ENCODE measurements around the gene PCDHGB1. TPM values are rescaled to one million over a fixed set of nuclear protein-coding genes. Genes with fewer than 3 reads are reported as not detected.
"Not testable (repeated sequence)": the region's sequence is repeated elsewhere in the genome, so short reads cannot be mapped to it uniquely, and the experiment has no call there.

Gene PCDHGB1
- polyA plus RNA-seq (2011; rRNA removed) (3.2 TPM in 2 replicates), polyA minus RNA-seq (2011; rRNA and poly(A)+ RNA removed) (7.7 and 9.1 TPM in 2 replicates)

GRCh38 chr5:141349917-141350619 lies at the start of gene PCDHGB1:
Gene PCDHGB1, plus strand, starts transcription at chr5:141350099. Its CDS starts 162 bp downstream, at chr5:141350261.
- peaks cover 43% of the 10 kb centered on the region for H3K9me3 ChIP-seq (ENCODE audit: control insufficient read depth, insufficient read depth, low read length)
- POLR2A ChIA-PET = interaction anchor here (0.6 kb wide), 1 partner anchor 33 kb away, joined by 3 read pairs; no protein-coding TSS in a partner anchor
- TF ChIP-seq CTCF (IDR thresholded peaks at IDR 0.05; ENCODE audit: low read depth, low read length) = peak; percentile 54
- CTCF ChIA-PET = interaction anchor here (0.9 to 5.8 kb wide), 13 partner anchors 12 to 217 kb away, joined by 3 to 46 read pairs (median 7); partner anchors contain the start of genes PCDHGA1, PCDHGA10, PCDHGA2 and PCDHGA7
- peak within 1 kb of the TSS; percentile 46 for H3K4me3 ChIP-seq (ENCODE audit: low read depth, low read length)
- DNase-seq (ENCODE audit: low read depth, low spot score) = no peak
- peaks cover 2% of the 10 kb centered on the region for H3K27me3 ChIP-seq (ENCODE audit: control insufficient read depth, insufficient read depth, low read length)
- no peak within 1 kb of the TSS for H3K27ac ChIP-seq (ENCODE audit: low read depth, low read length)

GRCh38 chr5:141303756-141304155 lies 46.1 kb upstream of the PCDHGB1 start, which contains the start of gene SLC25A2:
Gene SLC25A2, minus strand, starts transcription at chr5:141304049. Its CDS starts 184 bp downstream, at chr5:141303865.
- TF ChIP-seq CTCF (IDR thresholded peaks at IDR 0.05; ENCODE audit: low read depth, low read length) = no peak
- Histone ChIP-seq H3K4me3 (ENCODE audit: low read depth, low read length) (no peak within 1 kb of the TSS), H3K9me3 (ENCODE audit: control insufficient read depth, insufficient read depth, low read length) (peaks cover 46% of the 10 kb centered on the region), H3K27me3 (ENCODE audit: control insufficient read depth, insufficient read depth, low read length) (no peaks in the 10 kb centered on the region), H3K27ac (ENCODE audit: low read depth, low read length) (no peak within 1 kb of the TSS)
- CTCF ChIA-PET = no interaction called here
- POLR2A ChIA-PET = no interaction called here
- DNase-seq (ENCODE audit: low read depth, low spot score) = no peak

- DNase-seq (ENCODE audit: low read depth, low spot score) = no peak
- Histone ChIP-seq H3K4me3 (ENCODE audit: low read depth, low read length) (no peak overlapping the region), H3K27me3 (ENCODE audit: control insufficient read depth, insufficient read depth, low read length) (no peaks in the 10 kb centered on the region), H3K9me3 (ENCODE audit: control insufficient read depth, insufficient read depth, low read length) (peaks cover 43% of the 10 kb centered on the region), H3K27ac (ENCODE audit: low read depth, low read length) (no peak overlapping the region)
- POLR2A ChIA-PET = no interaction called here
- TF ChIP-seq CTCF (IDR thresholded peaks at IDR 0.05; ENCODE audit: low read depth, low read length) = no peak
- CTCF ChIA-PET = interaction anchor here (1.2 to 1.3 kb wide), 2 partner anchors 13 to 257 kb away, joined by 4 read pairs; no protein-coding TSS in a partner anchor
Observed at GRCh38 chr5:141306630-141307029, 43.3 kb upstream of the PCDHGB1 start.

- Histone ChIP-seq H3K9me3 (ENCODE audit: control insufficient read depth, insufficient read depth, low read length) (peaks cover 40% of the 10 kb centered on the region), H3K4me3 (ENCODE audit: low read depth, low read length) (no peak overlapping the region), H3K27me3 (ENCODE audit: control insufficient read depth, insufficient read depth, low read length) (no peaks in the 10 kb centered on the region), H3K27ac (ENCODE audit: low read depth, low read length) (no peak overlapping the region)
- CTCF ChIA-PET = no interaction called here
- DNase-seq (ENCODE audit: low read depth, low spot score) = no peak
- POLR2A ChIA-PET = no interaction called here
- TF ChIP-seq CTCF (IDR thresholded peaks at IDR 0.05; ENCODE audit: low read depth, low read length) = no peak
Observed at GRCh38 chr5:141313711-141314110, 36.2 kb upstream of the PCDHGB1 start.

GRCh38 chr5:141316963-141317362 lies 32.9 kb upstream of the PCDHGB1 start:
- peaks cover 59% of the 10 kb centered on the region for H3K9me3 ChIP-seq (ENCODE audit: control insufficient read depth, insufficient read depth, low read length)
- DNase-seq (ENCODE audit: low read depth, low spot score); POLR2A ChIA-PET; H3K27me3 ChIP-seq (ENCODE audit: control insufficient read depth, insufficient read depth, low read length); H3K4me3 ChIP-seq (ENCODE audit: low read depth, low read length); H3K27ac ChIP-seq (ENCODE audit: low read depth, low read length): not testable (repeated sequence)
- CTCF ChIA-PET = interaction anchor here (0.7 to 1.7 kb wide), 2 partner anchors 247 to 251 kb away, joined by 4 to 7 read pairs; no protein-coding TSS in a partner anchor

Measured in AG04450 (cell line).